ENCODE results near the gene EPS8L1.

- TF ChIP-seq, protein P1, sequence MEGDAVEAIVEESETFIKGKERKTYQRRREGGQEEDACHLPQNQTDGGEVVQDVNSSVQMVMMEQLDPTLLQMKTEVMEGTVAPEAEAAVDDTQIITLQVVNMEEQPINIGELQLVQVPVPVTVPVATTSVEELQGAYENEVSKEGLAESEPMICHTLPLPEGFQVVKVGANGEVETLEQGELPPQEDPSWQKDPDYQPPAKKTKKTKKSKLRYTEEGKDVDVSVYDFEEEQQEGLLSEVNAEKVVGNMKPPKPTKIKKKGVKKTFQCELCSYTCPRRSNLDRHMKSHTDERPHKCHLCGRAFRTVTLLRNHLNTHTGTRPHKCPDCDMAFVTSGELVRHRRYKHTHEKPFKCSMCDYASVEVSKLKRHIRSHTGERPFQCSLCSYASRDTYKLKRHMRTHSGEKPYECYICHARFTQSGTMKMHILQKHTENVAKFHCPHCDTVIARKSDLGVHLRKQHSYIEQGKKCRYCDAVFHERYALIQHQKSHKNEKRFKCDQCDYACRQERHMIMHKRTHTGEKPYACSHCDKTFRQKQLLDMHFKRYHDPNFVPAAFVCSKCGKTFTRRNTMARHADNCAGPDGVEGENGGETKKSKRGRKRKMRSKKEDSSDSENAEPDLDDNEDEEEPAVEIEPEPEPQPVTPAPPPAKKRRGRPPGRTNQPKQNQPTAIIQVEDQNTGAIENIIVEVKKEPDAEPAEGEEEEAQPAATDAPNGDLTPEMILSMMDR (conservative IDR thresholded peaks at IDR 0.05; ENCODE audit: low read length): no peak
- TF ChIP-seq EZH2phosphoT487 (IDR thresholded peaks at IDR 0.05; ENCODE audit: borderline replicate concordance): no peak
These were observed 39.9 kb downstream of the EPS8L1 start for GRCh38 chr19:55115446-55116065.
